Measurements from ENCODE around the gene HSPA12B. TPM values are rescaled to one million over a fixed set of nuclear protein-coding genes. Genes with fewer than 3 reads are reported as not detected.

HSPA12B gene
- total RNA-seq, 4 donors from 2014 or later = 7.3 to 19.4 (median 13.1) TPM

- H3K36me3 ChIP-seq = no peaks in the 10 kb centered on the region
- intact Hi-C loops (cut with DNase I) = no loop called here
Observed at GRCh38 chr20:3749689-3750531, 17.4 kb downstream of the HSPA12B start.

GRCh38 chr20:3751305-3751674 is 18.8 kb downstream of the HSPA12B start:
- H3K27me3 ChIP-seq = no peaks in the 10 kb centered on the region
- 73 to 74% methylated on average over 7 to 9 of the region's 31 CpGs for WGBS, 2 donors
- TF ChIP-seq CTCF (IDR thresholded peaks at IDR 0.05) = no peak
- no peak for TF ChIP-seq POLR2A (IDR thresholded peaks at IDR 0.05)
- no peaks in the 10 kb centered on the region for H3K9me3 ChIP-seq
- DNase-seq = no peak
- peaks cover 6 to 21% of the 10 kb centered on the region in 2 donors for H3K4me1 ChIP-seq
- intact Hi-C loops (cut with DNase I) = no loop called here
- H3K36me3 ChIP-seq = no peaks in the 10 kb centered on the region
- H3K27ac ChIP-seq = no peak overlapping the region
- H3K4me3 ChIP-seq (replicated peaks in 1 of 3) = peak overlapping the region in 1 of 3 donors; percentile 19

More at GRCh38 chr20:3749689-3750531, 17.4 kb downstream of the HSPA12B start:
- peak; percentile 48 to 51 for DNase-seq
- H3K4me3 ChIP-seq (replicated peaks in 1 of 3) = no peak overlapping the region
- WGBS, 2 donors = 34 to 51% methylated on average over 22 to 33 of the region's 72 CpGs
- TF ChIP-seq POLR2A (IDR thresholded peaks at IDR 0.05) (no peak), CTCF (IDR thresholded peaks at IDR 0.05) (peak; percentile 41 to 86 (median 62))
- no peaks in the 10 kb centered on the region for H3K9me3 ChIP-seq
- H3K27ac ChIP-seq = no peak overlapping the region
- no peaks in the 10 kb centered on the region for H3K27me3 ChIP-seq
- H3K4me1 ChIP-seq = peaks cover 6 to 26% of the 10 kb centered on the region in 2 donors

GRCh38 chr20:3751675-3752385 is 19.3 kb downstream of the HSPA12B start:
- Histone ChIP-seq H3K4me3 (replicated peaks in 1 of 3) (peak overlapping the region in 1 of 3 donors; percentile 19), H3K36me3 (no peaks in the 10 kb centered on the region), H3K9me3 (no peaks in the 10 kb centered on the region), H3K27ac (no peak overlapping the region), H3K4me1 (peaks cover 6 to 21% of the 10 kb centered on the region in 2 donors), H3K27me3 (no peaks in the 10 kb centered on the region)
- WGBS, 2 donors = 35 to 55% methylated on average over 25 to 49 of the region's 95 CpGs
- TF ChIP-seq CTCF (IDR thresholded peaks at IDR 0.05) (no peak), POLR2A (IDR thresholded peaks at IDR 0.05) (no peak)
- intact Hi-C loops (cut with DNase I) = no loop called here
- peak; percentile 51 to 63 for DNase-seq

DNA sequence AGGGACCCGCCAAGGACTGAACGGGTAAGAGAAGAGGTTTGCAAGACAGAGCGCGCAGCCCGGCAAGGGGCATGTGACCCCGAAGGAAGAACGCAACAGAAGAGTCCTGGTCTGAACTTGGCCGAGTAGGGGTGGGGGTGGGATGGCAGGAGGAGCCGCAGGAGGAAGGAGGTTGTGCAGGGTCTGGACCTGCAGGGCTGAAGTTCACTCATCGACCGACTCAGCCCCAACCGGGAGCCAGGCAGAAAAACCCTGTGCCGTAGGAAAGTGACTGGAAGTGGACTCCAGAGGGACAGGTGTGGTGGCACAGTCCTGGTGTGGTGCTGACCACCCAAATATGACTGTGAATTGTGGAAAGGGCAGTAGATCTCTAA is 19.9 kb downstream of the HSPA12B start:
- Histone ChIP-seq H3K36me3 (no peaks in the 10 kb centered on the region), H3K9me3 (no peaks in the 10 kb centered on the region), H3K4me1 (peaks cover 6 to 21% of the 10 kb centered on the region in 2 donors), H3K27me3 (no peaks in the 10 kb centered on the region), H3K27ac (no peak overlapping the region), H3K4me3 (replicated peaks in 1 of 3) (peak overlapping the region in 1 of 3 donors; percentile 19)
- DNase-seq = no peak
- no peak for TF ChIP-seq CTCF (IDR thresholded peaks at IDR 0.05)
- no peak for TF ChIP-seq POLR2A (IDR thresholded peaks at IDR 0.05)
- WGBS, 2 donors = 46 to 59% methylated on average over 13 of the region's 13 CpGs
- intact Hi-C loops (cut with DNase I) = no loop called here

DNA sequence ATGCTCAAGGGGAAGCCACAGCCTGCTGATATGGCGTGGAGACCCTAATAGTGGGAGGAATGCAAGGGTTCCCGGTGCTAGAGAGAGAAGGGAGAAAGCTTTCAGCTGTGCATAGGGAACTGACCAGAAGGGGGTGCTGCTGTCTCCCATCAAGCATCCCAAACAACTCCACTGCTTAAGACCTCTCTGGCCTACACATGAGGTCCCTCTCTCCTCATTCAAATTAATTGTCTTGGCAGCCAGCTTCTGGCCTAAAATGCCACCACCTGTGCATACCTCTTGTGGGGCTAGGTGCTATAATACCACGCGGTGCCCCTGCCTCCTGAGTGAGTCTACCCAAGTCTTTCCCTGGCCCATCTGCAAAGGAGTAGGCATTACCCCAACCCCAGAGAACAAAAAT is 20.6 kb downstream of the HSPA12B start:
- intact Hi-C loops (cut with DNase I) = no loop called here
- 38 to 50% methylated on average over 4 of the region's 4 CpGs for WGBS, 2 donors
- no peak overlapping the region for H3K27ac ChIP-seq
- H3K9me3 ChIP-seq = no peaks in the 10 kb centered on the region
- TF ChIP-seq POLR2A (IDR thresholded peaks at IDR 0.05) (no peak), CTCF (IDR thresholded peaks at IDR 0.05) (peak in 4 of 6 experiments; percentile 40 to 69 (median 52))
- peaks cover 6 to 21% of the 10 kb centered on the region in 2 donors for H3K4me1 ChIP-seq
- H3K27me3 ChIP-seq = no peaks in the 10 kb centered on the region
- DNase-seq = peak; percentile 57 to 59
- H3K36me3 ChIP-seq = no peaks in the 10 kb centered on the region
- no peak overlapping the region for H3K4me3 ChIP-seq (replicated peaks in 1 of 3)

Measured in thyroid gland (tissue), 4 donors.